A673 (cell line): Measurements from ENCODE around the gene CSH1. TPM values are rescaled to one million over a fixed set of nuclear protein-coding genes. Genes with fewer than 3 reads are reported as not detected.

Experiments used
- BruUV-seq: library from RNA; stranded (reverse); fragments of 400-500 nt; replicated peaks from 2 replicates; lab custom pipeline; 2021; lab: Mats Ljungman, UMichigan
- CTCF ChIA-PET: fragments of 300-600 bp; sonication (Branson Sonifier 250); formaldehyde crosslinking; loops from one replicate; lab custom pipeline; 2022; ENCODE audit warnings: antibody characterized with exemption; lab: Charles Lee
- POLR2A ChIA-PET: fragments of 300-600 bp; sonication (Branson Sonifier 250); formaldehyde crosslinking; loops from one replicate; lab custom pipeline; 2022; ENCODE audit warnings: antibody characterized with exemption; ENCODE audit not compliant: low non-redundant PET; lab: Charles Lee
- DNase-seq: peaks from one replicate; pipeline ENCODE4 v3.0.0-alpha.2; 2015; ENCODE audit warnings: low spot score
- H3K27ac ChIP-seq: fragments of 200-600 bp; sonication (generic); 2 replicates; pipeline ENCODE4 v1.5.1; 2016; ENCODE audit warnings: mixed run types, low read depth, mild to moderate bottlenecking, mixed read lengths, antibody characterized with exemption, low read length; ENCODE audit not compliant: poor library complexity, severe bottlenecking
- H3K27me3 ChIP-seq: fragments of 200-600 bp; sonication (generic); replicated peaks from 2 replicates; pipeline ENCODE4 v1.6.1; 2017; ENCODE audit warnings: mixed run types, low read depth, mild to moderate bottlenecking, mixed read lengths, antibody characterized with exemption, low read length; ENCODE audit not compliant: insufficient read depth, poor library complexity
- H3K36me3 ChIP-seq: fragments of 200-600 bp; sonication (generic); 2 replicates; pipeline ENCODE4 v1.6.1; 2016; ENCODE audit warnings: mixed run types, mild to moderate bottlenecking, mixed read lengths, antibody characterized with exemption, low read length; ENCODE audit not compliant: insufficient read depth, poor library complexity, severe bottlenecking
- H3K4me1 ChIP-seq: fragments of 200-600 bp; sonication (generic); 2 replicates; pipeline ENCODE4 v1.6.1; 2017; ENCODE audit warnings: mixed run types, mild to moderate bottlenecking, mixed read lengths, antibody characterized with exemption, low read length; ENCODE audit not compliant: insufficient read depth, poor library complexity, severe bottlenecking
- H3K4me3 ChIP-seq: fragments of 200-600 bp; sonication (generic); 2 replicates; pipeline ENCODE4 v1.5.1; 2016; ENCODE audit warnings: low read depth, mixed run types, mild to moderate bottlenecking, mixed read lengths, low read length; ENCODE audit not compliant: poor library complexity, severe bottlenecking
- H3K9me3 ChIP-seq: fragments of 200-600 bp; sonication (generic); 2 replicates; pipeline ENCODE4 v1.6.1; 2016; ENCODE audit warnings: mixed run types, low read depth, mild to moderate bottlenecking, mixed read lengths, antibody characterized with exemption, low read length; ENCODE audit not compliant: poor library complexity, severe bottlenecking
- CTCF ChIP-seq: fragments of 300-800, 200-600 bp; sonication (generic); conservative IDR thresholded peaks from 2 replicates; pipeline ENCODE4 v1.5.1; 2017; ENCODE audit warnings: low read depth, mild to moderate bottlenecking, antibody characterized with exemption, low read length, moderate library complexity, mixed read lengths
- EZH2 ChIP-seq: fragments of 200-600 bp; sonication (generic); IDR thresholded peaks from 2 replicates; pipeline ENCODE4 v1.6.1; 2017; ENCODE audit warnings: borderline replicate concordance, low read depth, mild to moderate bottlenecking, mixed read lengths, antibody characterized with exemption, low read length; ENCODE audit not compliant: poor library complexity, severe bottlenecking
- intact Hi-C: fragments of 100-400 bp; cut with micrococcal nuclease; formaldehyde crosslinking; loops from one replicate; pipeline ENCODE4 v1.10.0; 2022; ENCODE audit not compliant: unreplicated experiment
- total RNA-seq: library from RNA; stranded (reverse); gene quantifications from 2 replicates; pipeline ENCODE4 v1.2.3, GENCODE V29; 2021

CSH1 gene
- total RNA-seq, 1 experiment from 2014 or later, result not detected

- no peak for DNase-seq
- no TSS peak for BruUV-seq
- intact Hi-C loops, result no loop called here
- TF ChIP-seq CTCF, result no peak
- TF ChIP-seq EZH2, result no peak
- Histone ChIP-seq H3K9me3 (no peaks in the 10 kb centered on the region), H3K4me1 (peaks cover 15% of the 10 kb centered on the region), H3K4me3 (no peak overlapping the region), H3K27me3 (no peaks in the 10 kb centered on the region), H3K36me3 (no peaks in the 10 kb centered on the region), H3K27ac (no peak overlapping the region)
- ChIA-PET POLR2A (no interaction called here), CTCF (no interaction called here)
Measured at GRCh38 chr17:63933598-63933997, 37.2 kb upstream of the CSH1 start.

GRCh38 chr17:63932721-63933120 lies 36.3 kb upstream of the CSH1 start:
- H3K4me3 ChIP-seq, result no peak overlapping the region
- ChIA-PET CTCF (no interaction called here), POLR2A (no interaction called here)
- no peaks in the 10 kb centered on the region for H3K9me3 ChIP-seq
- no peak for TF ChIP-seq EZH2
- no peak for TF ChIP-seq CTCF
- H3K36me3 ChIP-seq, result no peaks in the 10 kb centered on the region
- BruUV-seq, result no TSS peak
- no peak overlapping the region for H3K27ac ChIP-seq
- DNase-seq, result no peak
- intact Hi-C loops, result no loop called here
- no peaks in the 10 kb centered on the region for H3K27me3 ChIP-seq
- H3K4me1 ChIP-seq, result peaks cover 15% of the 10 kb centered on the region

GRCh38 chr17:63931981-63932561 lies 35.7 kb upstream of the CSH1 start, which contains the start of gene CD79B:
Gene CD79B, minus strand, starts transcription at chr17:63932331. Its CDS starts 70 bp downstream, at chr17:63932261.
- Histone ChIP-seq H3K4me1 (peaks cover 15% of the 10 kb centered on the region), H3K27me3 (no peaks in the 10 kb centered on the region), H3K9me3 (no peaks in the 10 kb centered on the region), H3K27ac (no peak within 1 kb of the TSS), H3K4me3 (no peak within 1 kb of the TSS), H3K36me3 (no peaks in the 10 kb centered on the region)
- DNase-seq, result peak; percentile 19
- POLR2A ChIA-PET, result no interaction called here
- TF ChIP-seq EZH2 (no peak), CTCF (no peak)
- CTCF ChIA-PET, result no interaction called here
- no TSS peak for BruUV-seq
- intact Hi-C loops, result no loop called here
